Esophagus muscularis mucosa (tissue), 4 donors: ENCODE data around the gene SORCS2. TPM values are rescaled to one million over a fixed set of nuclear protein-coding genes. Genes with fewer than 3 reads are reported as not detected.

Source experiments
- DNase-seq: peaks from one replicate; pipeline ENCODE4 v3.0.0-alpha.2; 2017; ENCODE audit errors: extremely low spot score
- H3K27ac ChIP-seq, 4 donors: fragments of 200-600 bp; sonication (generic); replicated peaks in 1 of 4; 1 replicate in 3 of 4; 2 replicates in 1 of 4; pipeline ENCODE4 v1.5.1; 2016 to 2019; ENCODE audit warnings: mild to moderate bottlenecking in 1 of 4
- H3K27me3 ChIP-seq, 4 donors: fragments of 200-600 bp; sonication (generic); one replicate each; pipeline versions ENCODE4 v1.5.1 to v1.6.0; 2016 to 2019
- H3K36me3 ChIP-seq, 4 donors: fragments of 200-600 bp; sonication (generic); one replicate each; pipeline ENCODE4 v1.5.1; 2016 to 2019
- H3K4me1 ChIP-seq, 4 donors: fragments of 200-600 bp; sonication (generic); one replicate each; pipeline ENCODE4 v1.5.1; 2016 to 2019
- H3K4me3 ChIP-seq, 4 donors: fragments of 200-600 bp; sonication (generic); 1 replicate in 2 of 4; 2 replicates in 2 of 4; pipeline ENCODE4 v1.5.1; 2016 to 2019; ENCODE audit warnings: mild to moderate bottlenecking in 4 of 4, moderate library complexity in 1 of 4
- H3K9me3 ChIP-seq, 4 donors: fragments of 200-600 bp; sonication (generic); 1 replicate in 3 of 4; 2 replicates in 1 of 4; pipeline ENCODE4 v1.5.1; 2016 to 2019
- CTCF ChIP-seq, 3 experiments: fragments of 200-600 bp in 2 of 3; fragments of 450-650 bp in 1 of 3; sonication (generic) in 2 of 3; IDR thresholded peaks; one replicate each; pipeline ENCODE4 v1.5.1; 2017 to 2019; ENCODE audit warnings: antibody characterized with exemption in 3 of 3, mild to moderate bottlenecking in 2 of 3, moderate library complexity in 1 of 3
- EP300 ChIP-seq: sonication (generic); formaldehyde crosslinking; IDR thresholded peaks from one replicate; pipeline ENCODE4 v1.6.1; 2017; ENCODE audit warnings: antibody characterized with exemption
- POLR2A ChIP-seq: fragments of 450-650 bp; IDR thresholded peaks from one replicate; pipeline ENCODE4 v1.6.1; 2017; ENCODE audit warnings: antibody characterized with exemption, moderate library complexity, mild to moderate bottlenecking, low read depth
- POLR2AphosphoS5 ChIP-seq, 2 donors: sonication (generic); formaldehyde crosslinking; IDR thresholded peaks; one replicate each; pipeline ENCODE4 v1.6.1; 2017; ENCODE audit warnings: antibody characterized with exemption in 2 of 2
- WGBS: methylation state at CpG from one replicate; pipeline ENCODE4 v1.1.5; 2018; 5-methylcytosine and 5-hydroxymethylcytosine counted together
- intact Hi-C: fragments of 100-400 bp; cut with DNase I; formaldehyde crosslinking; loops from one replicate; pipeline ENCODE4 v1.15.1; 2023
- total RNA-seq, 4 donors: library from RNA; depleted of rRNA; stranded (reverse); fragments of >200 nt; gene quantifications; one replicate each; pipeline versions ENCODE4 v1.1.0 to v1.2.1, GENCODE V29; 2016

Gene SORCS2
- total RNA-seq, 4 donors from 2014 or later: 3.3 to 10.1 (median 4.3) TPM

GRCh38 chr4:7637139-7637538 lies 444.8 kb downstream of the SORCS2 start:
- Histone ChIP-seq H3K36me3 (no peaks in the 10 kb centered on the region), H3K4me1 (peaks cover 6 to 11% (median 7%) of the 10 kb centered on the region in 4 donors), H3K27me3 (no peaks in the 10 kb centered on the region), H3K27ac (no peak overlapping the region), H3K9me3 (no peaks in the 10 kb centered on the region), H3K4me3 (no peak overlapping the region)
- intact Hi-C loops: no loop called here
- 95% methylated on average over 13 of the region's 13 CpGs for WGBS
- TF ChIP-seq POLR2AphosphoS5 (IDR thresholded peaks at IDR 0.05): no peak
- TF ChIP-seq POLR2A: no peak
- no peak for TF ChIP-seq CTCF (IDR thresholded peaks at IDR 0.05)
- TF ChIP-seq EP300: no peak
- no peak for DNase-seq

- Histone ChIP-seq H3K4me3 (no peak overlapping the region), H3K4me1 (peaks cover 0 to 2% (median 0%) of the 10 kb centered on the region in 4 donors), H3K36me3 (no peaks in the 10 kb centered on the region), H3K27ac (no peak overlapping the region), H3K9me3 (no peaks in the 10 kb centered on the region), H3K27me3 (no peaks in the 10 kb centered on the region)
- WGBS: 78% methylated on average over 6 of the region's 11 CpGs
- intact Hi-C loops: no loop called here
- DNase-seq: no peak
- TF ChIP-seq POLR2A: no peak
- no peak for TF ChIP-seq CTCF (IDR thresholded peaks at IDR 0.05)
- TF ChIP-seq EP300: no peak
These were observed 445.6 kb downstream of the SORCS2 start for GRCh38 chr4:7637971-7638370.

GRCh38 chr4:7638489-7638888 lies 446.2 kb downstream of the SORCS2 start:
- Histone ChIP-seq H3K27ac (no peak overlapping the region), H3K4me3 (no peak overlapping the region), H3K9me3 (no peaks in the 10 kb centered on the region), H3K4me1 (no peaks in the 10 kb centered on the region), H3K27me3 (no peaks in the 10 kb centered on the region), H3K36me3 (no peaks in the 10 kb centered on the region)
- DNase-seq: no peak
- TF ChIP-seq POLR2A: no peak
- no peak for TF ChIP-seq POLR2AphosphoS5 (IDR thresholded peaks at IDR 0.05)
- TF ChIP-seq EP300: no peak
- no peak for TF ChIP-seq CTCF (IDR thresholded peaks at IDR 0.05)
- 94% methylated on average over 12 of the region's 12 CpGs for WGBS
- intact Hi-C loops: no loop called here

GRCh38 chr4:7638984-7639789 lies 446.8 kb downstream of the SORCS2 start:
- no peaks in the 10 kb centered on the region for H3K36me3 ChIP-seq
- no peaks in the 10 kb centered on the region for H3K27me3 ChIP-seq
- intact Hi-C loops: no loop called here
- WGBS: 90% methylated on average over 7 of the region's 7 CpGs
- H3K27ac ChIP-seq: no peak overlapping the region
- H3K9me3 ChIP-seq: peaks cover 0 to 3% (median 1%) of the 10 kb centered on the region in 4 donors
- no peaks in the 10 kb centered on the region for H3K4me1 ChIP-seq
- DNase-seq: no peak
- H3K4me3 ChIP-seq: no peak overlapping the region
- TF ChIP-seq EP300 (no peak), POLR2AphosphoS5 (IDR thresholded peaks at IDR 0.05) (no peak), CTCF (IDR thresholded peaks at IDR 0.05) (no peak), POLR2A (no peak)
